HG02642 (cell line): ENCODE measurements around the gene CHCHD6.

Experiments
- ATAC-seq: cut with Tn5 transposase; IDR thresholded peaks from one replicate; pipeline ENCODE4 v1.9.1; 2021; ENCODE audit warnings: mild to moderate bottlenecking; ENCODE audit not compliant: unreplicated experiment, poor library complexity

Gene CHCHD6

GRCh38 chr3:126699011-126699410, 5.0 kb upstream of the CHCHD6 start:
- ATAC-seq, result no peak

- no peak for ATAC-seq
These were observed 614 bp downstream of the CHCHD6 start for GRCh38 chr3:126704494-126705214.

GRCh38 chr3:126706631-126707030, 2.6 kb downstream of the CHCHD6 start:
- no peak for ATAC-seq

- ATAC-seq, result no peak
These were observed 7.2 kb downstream of the CHCHD6 start for GRCh38 chr3:126711121-126711760.

- ATAC-seq, result no peak
These were observed 9.2 kb downstream of the CHCHD6 start for GRCh38 chr3:126713199-126713598.

- ATAC-seq, result no peak
These were observed 10.3 kb downstream of the CHCHD6 start for GRCh38 chr3:126714276-126714900.

GRCh38 chr3:126714921-126715320, 10.9 kb downstream of the CHCHD6 start:
- no peak for ATAC-seq

- ATAC-seq, result no peak
These were observed 11.4 kb downstream of the CHCHD6 start for GRCh38 chr3:126715432-126715831.

- ATAC-seq, result no peak
These were observed 12.0 kb downstream of the CHCHD6 start for GRCh38 chr3:126716057-126716456.

GRCh38 chr3:126718561-126719445, 14.8 kb downstream of the CHCHD6 start:
- ATAC-seq, result no peak

GRCh38 chr3:126720596-126720995, 16.6 kb downstream of the CHCHD6 start:
- ATAC-seq, result no peak

GRCh38 chr3:126721246-126721645, 17.2 kb downstream of the CHCHD6 start:
- ATAC-seq, result no peak

- no peak for ATAC-seq
These were observed 19.2 kb downstream of the CHCHD6 start for GRCh38 chr3:126723237-126723636.

GRCh38 chr3:126723801-126724200, 19.8 kb downstream of the CHCHD6 start:
- ATAC-seq, result no peak

GRCh38 chr3:126728680-126729079, 24.6 kb downstream of the CHCHD6 start:
- no peak for ATAC-seq

GRCh38 chr3:126730376-126730775, 26.3 kb downstream of the CHCHD6 start:
- no peak for ATAC-seq

GRCh38 chr3:126731044-126731443, 27.0 kb downstream of the CHCHD6 start:
- no peak for ATAC-seq

- ATAC-seq, result no peak
These were observed 28.4 kb downstream of the CHCHD6 start for GRCh38 chr3:126732281-126733060.

GRCh38 chr3:126733061-126733430, 29.0 kb downstream of the CHCHD6 start:
- ATAC-seq, result no peak
